Panc1 (cell line): Measurements from ENCODE around the gene MAEA. TPM values are rescaled to one million over a fixed set of nuclear protein-coding genes. Genes with fewer than 3 reads are reported as not detected.

ENCODE experiments used
- ATAC-seq: fragments of 200-7000 bp; cut with Tn5 transposase; 2 replicates; pipeline ENCODE4 v1.9.1; 2020; ENCODE audit warnings: mild to moderate bottlenecking, moderate library complexity
- BruUV-seq: library from RNA; stranded (reverse); fragments of 400-500 nt; replicated peaks from 2 replicates; lab custom pipeline; 2021; lab: Mats Ljungman, UMichigan
- CTCF ChIA-PET: fragments of 300-600 bp; sonication (Branson Sonifier 250); formaldehyde crosslinking; loops from one replicate; lab custom pipeline; 2022; ENCODE audit warnings: antibody characterized with exemption; lab: Charles Lee
- POLR2A ChIA-PET: fragments of 300-600 bp; sonication (Branson Sonifier 250); formaldehyde crosslinking; loops from one replicate; lab custom pipeline; 2022; ENCODE audit warnings: antibody characterized with exemption; lab: Charles Lee
- DNase-seq: peaks from one replicate; pipeline ENCODE4 v3.0.0-alpha.2; 2010; ENCODE audit warnings: low read depth, low spot score
- H3K27ac ChIP-seq: 2 replicates; pipeline ENCODE4 v1.5.1; 2011; ENCODE audit warnings: mild to moderate bottlenecking, low read length, inconsistent platforms
- H3K27me3 ChIP-seq: fragments of 200-500 bp; sonication (Bioruptor generic); 2 replicates; pipeline ENCODE4 v1.6.0; 2014; ENCODE audit warnings: low read length, inconsistent platforms; ENCODE audit not compliant: control insufficient read depth, insufficient read depth
- H3K36me3 ChIP-seq: fragments of 200-500 bp; sonication (Bioruptor generic); 2 replicates; pipeline ENCODE4 v1.5.1; 2014; ENCODE audit warnings: inconsistent platforms, mild to moderate bottlenecking, low read length, moderate library complexity; ENCODE audit not compliant: control insufficient read depth, insufficient read depth
- H3K4me1 ChIP-seq: 2 replicates; pipeline ENCODE4 v1.5.1; 2011; ENCODE audit warnings: inconsistent platforms, mild to moderate bottlenecking, low read length, moderate library complexity; ENCODE audit not compliant: control insufficient read depth, insufficient read depth
- H3K4me3 ChIP-seq, 2 experiments: 2 replicates each; pipeline ENCODE4 v1.5.1; 2011 to 2012; ENCODE audit warnings: low read depth in 2 of 2, low read length in 2 of 2, mild to moderate bottlenecking in 2 of 2, inconsistent platforms in 1 of 2, moderate library complexity in 1 of 2
- H3K9me3 ChIP-seq: fragments of 200-500 bp; sonication (Bioruptor generic); 2 replicates; pipeline ENCODE4 v1.5.1; 2014; ENCODE audit warnings: low read depth, mild to moderate bottlenecking, inconsistent platforms, low read length, moderate library complexity; ENCODE audit not compliant: control insufficient read depth, insufficient read depth
- POLR2AphosphoS5 ChIP-seq: IDR thresholded peaks from 2 replicates; pipeline ENCODE4 v1.6.1; 2012; ENCODE audit warnings: mild to moderate bottlenecking, low read depth, low read length, moderate library complexity
- SIN3A ChIP-seq: IDR thresholded peaks from 2 replicates; pipeline ENCODE4 v1.6.1; 2012; ENCODE audit warnings: low read depth, mild to moderate bottlenecking, low read length, moderate library complexity, borderline replicate concordance; ENCODE audit not compliant: insufficient read depth
- TCF7L2 ChIP-seq: IDR thresholded peaks from 2 replicates; pipeline ENCODE4 v1.6.1; 2011; ENCODE audit warnings: mild to moderate bottlenecking, low read depth, low read length, inconsistent platforms
- in situ Hi-C: cut with HindIII; loops from 2 replicates; pipeline ENCODE4 v1.10.0; 2016; ENCODE audit warnings: low sequenced_read_pairs, low pct_unique_long_range_greater_than_20kb
- intact Hi-C: fragments of 100-400 bp; cut with micrococcal nuclease; formaldehyde crosslinking; loops from one replicate; pipeline ENCODE4 v1.10.0; 2022; ENCODE audit not compliant: unreplicated experiment
- total RNA-seq: library from RNA; stranded (reverse); gene quantifications from one replicate; pipeline ENCODE4 v1.2.1, GENCODE V29; 2021; ENCODE audit not compliant: unreplicated experiment
- TF ChIP-seq, protein P1 (sequence below): fragments of 450-650 bp; IDR thresholded peaks from 2 replicates; pipeline ENCODE4 v1.5.1; 2017; ENCODE audit warnings: mild to moderate bottlenecking
- TF ChIP-seq, protein P2 (sequence below), 2 experiments: IDR thresholded peaks; 2 replicates each; pipeline ENCODE4 v1.6.1; 2011 to 2012; ENCODE audit warnings: low read depth in 2 of 2, control low read depth in 1 of 2, low read length in 1 of 2, mild to moderate bottlenecking in 1 of 2, moderate library complexity in 1 of 2; ENCODE audit not compliant: insufficient read depth in 1 of 2

Gene MAEA
- total RNA-seq, 1 experiment from 2014 or later = 62.3 TPM

DNA sequence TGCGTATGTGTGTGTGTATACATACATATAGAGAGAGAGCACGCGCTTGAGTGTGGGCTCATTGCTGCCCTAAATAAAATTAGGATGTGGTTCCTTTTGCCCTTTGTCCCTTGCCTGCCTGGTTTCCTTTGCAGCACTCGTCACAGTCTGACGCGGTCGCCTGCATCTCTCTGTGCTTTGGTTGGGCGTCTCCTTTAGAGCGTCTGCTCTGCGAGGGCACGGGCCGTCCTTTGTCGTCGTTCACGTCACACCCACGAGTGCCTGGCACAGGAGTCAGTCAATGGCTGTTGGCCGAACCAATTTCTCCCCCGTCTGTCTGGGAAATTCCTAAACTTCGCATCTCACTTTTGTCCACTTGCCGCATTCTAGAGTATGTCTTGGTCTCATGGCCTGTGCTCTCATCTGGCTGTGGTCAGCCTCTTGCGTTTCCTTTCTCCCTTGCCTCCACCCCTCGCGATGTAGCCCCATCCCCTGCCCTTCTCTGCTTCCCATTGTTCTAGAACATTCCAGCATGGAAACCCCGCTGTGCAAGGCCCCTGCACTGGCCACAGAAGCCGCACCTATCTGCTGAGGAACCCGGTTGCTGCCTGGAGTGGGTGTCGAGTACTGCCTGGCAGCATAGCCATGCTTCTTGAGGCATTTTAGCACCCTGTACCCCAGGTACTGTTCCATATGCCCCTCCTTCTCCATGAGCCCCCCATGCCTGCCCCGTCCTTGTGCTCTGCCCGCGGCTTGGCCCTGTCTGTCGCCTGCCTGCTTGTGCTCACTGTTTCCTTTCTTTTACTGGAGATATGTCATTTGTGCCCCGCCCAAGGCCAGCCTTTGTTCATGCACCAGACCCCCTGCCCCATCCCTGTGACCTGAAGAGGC, 8.0 kb downstream of the MAEA start:
- Histone ChIP-seq H3K27ac (no peak overlapping the region), H3K9me3 (no peaks in the 10 kb centered on the region), H3K4me3 (no peak overlapping the region), H3K27me3 (no peaks in the 10 kb centered on the region), H3K4me1 (peaks cover 16% of the 10 kb centered on the region), H3K36me3 (0 out of 2 replicates have a peak, but pooled peaks cover 3% of the 10 kb centered on the region)
- BruUV-seq = no TSS peak
- in situ Hi-C loops (no loop called here), intact Hi-C loops (no loop called here)
- no peak for DNase-seq
- TF ChIP-seq POLR2AphosphoS5 (no peak), TCF7L2 (no peak), SIN3A (no peak)
- TF ChIP-seq, protein P1, sequence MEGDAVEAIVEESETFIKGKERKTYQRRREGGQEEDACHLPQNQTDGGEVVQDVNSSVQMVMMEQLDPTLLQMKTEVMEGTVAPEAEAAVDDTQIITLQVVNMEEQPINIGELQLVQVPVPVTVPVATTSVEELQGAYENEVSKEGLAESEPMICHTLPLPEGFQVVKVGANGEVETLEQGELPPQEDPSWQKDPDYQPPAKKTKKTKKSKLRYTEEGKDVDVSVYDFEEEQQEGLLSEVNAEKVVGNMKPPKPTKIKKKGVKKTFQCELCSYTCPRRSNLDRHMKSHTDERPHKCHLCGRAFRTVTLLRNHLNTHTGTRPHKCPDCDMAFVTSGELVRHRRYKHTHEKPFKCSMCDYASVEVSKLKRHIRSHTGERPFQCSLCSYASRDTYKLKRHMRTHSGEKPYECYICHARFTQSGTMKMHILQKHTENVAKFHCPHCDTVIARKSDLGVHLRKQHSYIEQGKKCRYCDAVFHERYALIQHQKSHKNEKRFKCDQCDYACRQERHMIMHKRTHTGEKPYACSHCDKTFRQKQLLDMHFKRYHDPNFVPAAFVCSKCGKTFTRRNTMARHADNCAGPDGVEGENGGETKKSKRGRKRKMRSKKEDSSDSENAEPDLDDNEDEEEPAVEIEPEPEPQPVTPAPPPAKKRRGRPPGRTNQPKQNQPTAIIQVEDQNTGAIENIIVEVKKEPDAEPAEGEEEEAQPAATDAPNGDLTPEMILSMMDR = no peak
- TF ChIP-seq, protein P2, sequence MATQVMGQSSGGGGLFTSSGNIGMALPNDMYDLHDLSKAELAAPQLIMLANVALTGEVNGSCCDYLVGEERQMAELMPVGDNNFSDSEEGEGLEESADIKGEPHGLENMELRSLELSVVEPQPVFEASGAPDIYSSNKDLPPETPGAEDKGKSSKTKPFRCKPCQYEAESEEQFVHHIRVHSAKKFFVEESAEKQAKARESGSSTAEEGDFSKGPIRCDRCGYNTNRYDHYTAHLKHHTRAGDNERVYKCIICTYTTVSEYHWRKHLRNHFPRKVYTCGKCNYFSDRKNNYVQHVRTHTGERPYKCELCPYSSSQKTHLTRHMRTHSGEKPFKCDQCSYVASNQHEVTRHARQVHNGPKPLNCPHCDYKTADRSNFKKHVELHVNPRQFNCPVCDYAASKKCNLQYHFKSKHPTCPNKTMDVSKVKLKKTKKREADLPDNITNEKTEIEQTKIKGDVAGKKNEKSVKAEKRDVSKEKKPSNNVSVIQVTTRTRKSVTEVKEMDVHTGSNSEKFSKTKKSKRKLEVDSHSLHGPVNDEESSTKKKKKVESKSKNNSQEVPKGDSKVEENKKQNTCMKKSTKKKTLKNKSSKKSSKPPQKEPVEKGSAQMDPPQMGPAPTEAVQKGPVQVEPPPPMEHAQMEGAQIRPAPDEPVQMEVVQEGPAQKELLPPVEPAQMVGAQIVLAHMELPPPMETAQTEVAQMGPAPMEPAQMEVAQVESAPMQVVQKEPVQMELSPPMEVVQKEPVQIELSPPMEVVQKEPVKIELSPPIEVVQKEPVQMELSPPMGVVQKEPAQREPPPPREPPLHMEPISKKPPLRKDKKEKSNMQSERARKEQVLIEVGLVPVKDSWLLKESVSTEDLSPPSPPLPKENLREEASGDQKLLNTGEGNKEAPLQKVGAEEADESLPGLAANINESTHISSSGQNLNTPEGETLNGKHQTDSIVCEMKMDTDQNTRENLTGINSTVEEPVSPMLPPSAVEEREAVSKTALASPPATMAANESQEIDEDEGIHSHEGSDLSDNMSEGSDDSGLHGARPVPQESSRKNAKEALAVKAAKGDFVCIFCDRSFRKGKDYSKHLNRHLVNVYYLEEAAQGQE (IDR thresholded peaks at IDR 0.05; ENCODE audit: insufficient read depth in 1 of 2, low read depth in 2 of 2, low read length in 1 of 2) = no peak
- ChIA-PET CTCF (no interaction called here), POLR2A (no interaction called here)
- no peak for ATAC-seq

DNA sequence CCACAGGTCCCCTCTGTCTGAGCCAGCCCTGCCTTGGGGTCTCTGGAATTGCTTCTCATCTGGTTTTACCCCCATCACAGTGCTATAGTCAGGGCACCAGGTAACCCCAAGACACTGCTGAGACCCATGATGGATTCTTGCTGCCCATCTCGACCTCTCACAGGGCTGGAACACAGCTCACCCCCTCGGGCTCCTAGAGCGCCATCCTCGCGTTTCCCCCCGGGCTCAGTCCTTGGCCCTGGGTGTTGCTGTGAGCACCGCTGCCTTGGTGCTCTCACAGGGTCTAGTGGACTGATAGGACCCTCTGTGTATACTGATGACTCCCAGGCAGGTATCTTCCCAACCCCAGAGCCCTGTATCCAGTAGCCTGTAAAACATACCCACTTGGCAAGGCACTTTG, 8.8 kb downstream of the MAEA start:
- POLR2A ChIA-PET = no interaction called here
- Histone ChIP-seq H3K4me1 (peaks cover 15% of the 10 kb centered on the region), H3K27ac (no peak overlapping the region), H3K27me3 (no peaks in the 10 kb centered on the region), H3K9me3 (no peaks in the 10 kb centered on the region), H3K4me3 (no peak overlapping the region), H3K36me3 (0 out of 2 replicates have a peak, but pooled peaks cover 3% of the 10 kb centered on the region)
- DNase-seq (no peak), ATAC-seq (no peak)
- no peak for TF ChIP-seq TCF7L2
- no peak for TF ChIP-seq POLR2AphosphoS5
- TF ChIP-seq SIN3A = no peak
- TF ChIP-seq, protein P2 (IDR thresholded peaks at IDR 0.05; ENCODE audit: insufficient read depth in 1 of 2, low read depth in 2 of 2, low read length in 1 of 2) = no peak
- TF ChIP-seq, protein P1 = no peak
- BruUV-seq = no TSS peak
- intact Hi-C loops (no loop called here), in situ Hi-C loops (no loop called here)
- CTCF ChIA-PET = no interaction called here
